HG03135 (cell line): Measurements from ENCODE around the gene PRAC2.

Source experiments
- ATAC-seq: cut with Tn5 transposase; IDR thresholded peaks from one replicate; pipeline ENCODE4 v1.9.1; 2021; ENCODE audit warnings: mild to moderate bottlenecking, moderate library complexity; ENCODE audit not compliant: unreplicated experiment

The PRAC2 gene

GRCh38 chr17:48753794-48754499 lies 31.0 kb downstream of the PRAC2 start:
- ATAC-seq: no peak

- no peak for ATAC-seq
These were observed 31.7 kb downstream of the PRAC2 start for GRCh38 chr17:48754500-48755261.

GRCh38 chr17:48755356-48755755 lies 32.4 kb downstream of the PRAC2 start:
- ATAC-seq: no peak

- no peak for ATAC-seq
These were observed 33.9 kb downstream of the PRAC2 start for GRCh38 chr17:48756830-48757251.

- no peak for ATAC-seq
These were observed 34.6 kb downstream of the PRAC2 start for GRCh38 chr17:48757524-48757961.

GRCh38 chr17:48759288-48759687 lies 36.3 kb downstream of the PRAC2 start:
- ATAC-seq: no peak

- ATAC-seq: no peak
These were observed 37.4 kb downstream of the PRAC2 start for GRCh38 chr17:48760411-48760810.

GRCh38 chr17:48761114-48761513 lies 38.1 kb downstream of the PRAC2 start:
- no peak for ATAC-seq

GRCh38 chr17:48767263-48767774 lies 44.3 kb downstream of the PRAC2 start:
- ATAC-seq: no peak

- ATAC-seq: no peak
These were observed 46.2 kb downstream of the PRAC2 start for GRCh38 chr17:48769009-48769675.

GRCh38 chr17:48770954-48771353 lies 48.0 kb downstream of the PRAC2 start:
- no peak for ATAC-seq

- ATAC-seq: no peak
These were observed 50.3 kb downstream of the PRAC2 start for GRCh38 chr17:48773245-48773644.
